Activated CD4-positive, CD25-positive, alpha-beta regulatory T cell treated with anti-CD3 and anti-CD28 coated beads, Interleukin-2, amount 50 U/mL, for 72 hours (primary cell): ENCODE results near the gene GLUL.
"Not testable (repeated sequence)": the region's sequence is repeated elsewhere in the genome, so short reads cannot be mapped to it uniquely, and the experiment has no call there.

Source experiments
- DNase-seq: peaks from one replicate; pipeline ENCODE4 v3.0.0; 2021

Gene GLUL

GRCh38 chr1:182392050-182393028 lies 749 bp upstream of the GLUL start:
- DNase-seq = no peak

- no peak for DNase-seq
These were observed 595 bp downstream of the GLUL start for GRCh38 chr1:182391028-182391361.

DNA sequence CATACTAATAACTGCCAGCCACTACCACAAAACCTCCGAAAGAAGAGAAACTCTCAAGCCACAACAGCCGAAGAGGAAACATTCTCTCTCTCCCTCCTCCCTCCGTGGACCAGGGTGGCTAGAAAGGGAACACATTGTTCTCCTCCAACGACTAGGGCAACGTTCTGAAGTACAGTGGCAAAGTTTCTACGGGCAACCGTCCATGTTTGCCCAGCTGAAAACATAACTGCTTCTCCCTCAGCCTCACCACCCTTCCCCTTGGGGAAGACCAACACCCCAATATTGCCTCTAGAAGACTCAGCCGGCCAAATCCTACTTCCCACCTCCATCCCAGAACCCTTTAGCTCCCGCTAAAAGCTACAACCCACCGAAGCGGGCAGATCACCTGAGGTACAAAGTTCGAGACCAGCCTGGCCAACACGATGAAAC lies 2.0 kb downstream of the GLUL start:
- DNase-seq = no peak

DNA sequence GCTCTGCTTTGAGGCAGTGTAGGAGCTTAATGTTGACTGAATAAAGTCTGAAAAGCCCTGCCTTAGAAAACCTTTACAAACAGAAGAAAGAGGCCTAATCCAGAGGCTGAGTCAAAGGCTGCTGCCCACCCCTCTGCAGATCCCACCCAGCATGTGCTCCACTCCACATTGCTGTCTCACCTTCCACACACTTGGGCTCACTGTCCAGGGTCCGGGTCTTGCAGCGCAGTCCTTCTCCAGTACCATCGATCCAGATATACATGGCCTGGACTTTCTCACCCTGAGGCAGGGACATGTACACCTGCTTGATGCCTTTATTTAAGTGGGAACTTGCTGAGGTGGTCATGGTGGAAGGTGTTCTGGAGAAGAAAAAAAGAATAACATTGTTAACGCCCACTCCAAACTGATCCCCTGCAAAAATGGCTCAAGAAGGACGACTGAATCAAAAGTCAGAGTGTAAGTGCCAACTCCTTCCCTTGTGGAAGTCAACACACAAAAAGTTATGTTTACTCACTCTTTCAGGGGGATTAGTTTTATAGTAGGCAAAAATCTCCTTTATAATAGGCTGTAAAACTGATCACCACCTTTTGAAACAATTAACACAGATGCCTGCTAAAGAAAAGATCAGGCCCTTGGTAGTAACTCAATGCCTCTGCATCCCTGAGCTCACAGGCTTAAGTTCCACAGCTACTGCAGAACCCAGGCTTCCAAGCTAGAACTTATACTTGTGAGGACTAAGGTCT lies 3.0 kb downstream of the GLUL start:
- no peak for DNase-seq

GRCh38 chr1:182387566-182387965 lies 4.0 kb downstream of the GLUL start:
- no peak for DNase-seq

DNA sequence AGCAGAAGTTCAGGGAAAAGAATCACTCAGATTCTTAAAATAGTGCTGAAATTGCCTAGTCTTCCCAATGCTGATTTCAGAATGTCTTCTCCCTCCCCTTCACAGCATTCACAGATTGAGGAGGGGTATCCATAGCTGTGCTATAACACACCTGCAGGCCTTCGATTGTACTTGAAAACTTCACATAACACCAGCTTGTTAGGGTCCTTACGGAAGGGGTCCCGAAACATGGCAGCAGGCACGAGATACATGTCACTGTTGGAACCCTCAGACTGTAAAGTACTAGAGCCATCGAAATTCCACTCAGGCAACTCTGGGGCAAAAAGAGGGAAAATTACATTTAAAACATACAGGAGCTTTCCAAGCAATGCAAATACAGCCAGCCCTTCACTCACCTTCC lies 4.6 kb downstream of the GLUL start:
- no peak for DNase-seq

DNA sequence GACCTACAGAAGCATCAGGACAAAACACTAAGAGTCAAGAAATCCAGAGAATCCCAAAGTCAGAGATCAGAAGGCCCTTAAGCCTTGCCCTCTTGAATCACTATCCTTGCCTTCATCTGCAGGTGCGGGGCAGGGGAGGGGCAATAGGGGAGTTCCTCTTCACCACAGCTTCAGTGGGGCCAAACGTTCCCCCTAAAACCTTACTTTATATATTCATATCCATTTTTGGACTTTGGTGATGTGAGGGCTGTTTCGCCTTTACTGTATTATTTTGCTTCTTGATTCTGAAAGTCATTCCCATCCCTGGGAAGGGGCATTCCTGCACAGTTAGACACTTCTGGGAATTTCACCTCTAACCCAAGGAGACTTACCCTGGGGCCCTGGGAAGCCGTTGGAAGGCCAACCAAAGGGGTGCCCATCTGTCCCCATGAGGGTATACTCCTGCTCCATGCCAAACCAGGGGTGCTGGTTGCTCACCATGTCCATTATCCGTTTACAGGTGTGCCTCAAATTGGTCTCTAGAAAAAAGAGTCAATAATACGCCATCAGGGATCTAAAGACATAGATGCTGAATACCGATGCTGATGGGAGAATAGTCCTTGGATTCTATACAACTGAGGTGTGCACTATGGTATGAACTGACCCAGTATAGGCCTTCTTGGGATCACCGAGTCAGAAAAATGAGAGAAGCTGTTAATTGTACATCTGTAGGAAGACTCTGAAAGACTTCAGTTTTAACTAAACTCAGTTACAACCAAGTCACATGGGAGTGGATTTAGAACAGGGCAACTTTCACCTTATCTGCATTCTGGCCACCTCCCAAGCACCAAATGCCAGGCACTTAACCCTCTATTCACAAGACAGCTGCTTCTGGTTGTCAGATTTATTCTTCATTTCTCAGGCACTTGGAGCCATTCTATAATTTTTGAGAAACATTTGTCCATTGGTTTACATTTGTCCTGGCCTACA lies 5.4 kb downstream of the GLUL start:
- no peak for DNase-seq

GRCh38 chr1:182384387-182384960 lies 7.1 kb downstream of the GLUL start:
- DNase-seq = no peak

DNA sequence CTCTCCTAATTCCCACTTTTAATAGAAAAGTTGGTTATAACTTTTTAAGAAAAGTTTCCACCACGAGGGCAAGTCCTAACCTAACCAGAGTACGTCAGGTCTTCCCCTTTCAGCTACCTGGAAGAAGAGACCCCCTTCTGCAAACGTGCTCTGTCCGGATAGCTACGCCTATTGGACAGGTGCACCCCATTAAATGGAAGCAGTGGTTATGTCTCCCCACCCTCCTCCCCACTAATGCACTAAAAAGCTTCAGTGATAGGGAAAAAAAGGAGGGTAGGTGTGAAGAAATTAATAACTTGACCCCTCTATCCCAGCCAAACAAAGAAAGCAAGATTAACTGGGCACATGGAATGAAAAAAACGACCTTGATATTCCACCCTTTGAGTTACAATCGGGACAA lies 7.7 kb downstream of the GLUL start:
- no peak for DNase-seq

DNA sequence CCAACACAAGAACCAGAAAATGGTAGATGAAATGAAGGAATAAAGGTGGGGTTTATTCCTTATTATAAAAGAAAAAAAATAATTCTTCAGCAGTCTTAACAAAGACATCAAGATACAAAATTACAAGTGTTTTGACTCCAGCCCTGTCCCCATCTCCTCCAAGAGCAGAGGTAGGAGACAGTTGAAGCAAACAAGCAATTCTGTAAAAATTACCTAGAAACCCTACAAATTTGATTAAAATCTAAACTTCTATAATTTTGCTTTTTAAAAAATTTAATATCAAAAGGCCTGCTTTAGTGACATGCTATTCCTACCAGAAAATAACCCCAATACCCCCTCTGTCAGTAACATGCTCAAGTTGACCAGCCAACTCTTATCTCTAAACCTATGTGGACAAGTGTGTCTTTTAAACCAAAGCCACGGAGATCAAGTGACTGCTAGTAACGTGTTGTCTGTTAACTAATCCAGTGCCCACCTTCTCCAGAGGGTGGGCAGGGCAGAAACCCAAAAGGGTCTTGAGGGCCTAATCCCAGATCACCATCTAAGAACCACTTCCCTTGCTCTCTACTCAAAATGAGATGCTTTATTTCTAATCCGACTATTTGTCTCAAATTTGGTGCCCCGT lies 8.4 kb downstream of the GLUL start:
- no peak for DNase-seq

DNA sequence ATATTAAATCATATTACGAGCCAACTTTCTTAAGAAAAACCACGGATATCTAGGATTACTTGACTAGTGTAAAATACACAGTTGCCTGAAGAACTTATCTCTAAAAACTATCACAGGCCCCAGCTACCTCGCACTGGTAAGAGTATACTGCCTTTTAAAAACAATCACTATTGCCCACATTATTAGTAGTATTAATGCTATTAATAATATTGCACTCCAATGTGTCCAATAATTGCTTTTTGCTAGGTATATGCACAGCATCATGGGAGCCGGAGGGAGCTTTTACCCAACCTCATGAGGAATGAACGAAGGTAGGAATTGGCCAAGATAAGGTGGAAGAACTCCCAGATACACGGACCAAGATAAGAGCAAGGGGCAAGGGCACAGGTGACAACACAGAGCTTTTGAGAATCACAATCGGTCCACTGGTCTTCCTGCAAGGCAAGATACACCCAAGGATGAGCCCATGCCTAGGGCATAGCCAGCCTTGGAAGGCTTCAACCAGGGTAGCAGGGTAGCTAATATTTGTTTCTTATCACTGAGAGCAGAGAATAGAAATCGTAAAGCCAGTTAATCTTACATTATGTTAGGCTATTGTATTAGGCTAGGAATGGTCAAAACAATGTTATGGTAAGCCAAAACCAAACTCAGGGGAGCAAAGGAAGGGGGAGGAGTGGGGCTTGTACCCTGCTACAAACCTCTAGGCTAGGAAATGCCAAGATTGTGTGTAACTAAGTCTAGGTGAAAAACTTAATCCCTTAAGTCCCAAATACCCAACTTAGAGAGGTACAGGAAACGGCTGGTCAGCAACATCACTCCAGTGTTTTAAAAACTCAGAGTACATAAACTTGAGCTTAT lies 9.4 kb downstream of the GLUL start:
- DNase-seq = no peak

- DNase-seq = no peak
These were observed 11.4 kb downstream of the GLUL start for GRCh38 chr1:182380199-182380598.

- not testable (repeated sequence) for DNase-seq
These were observed 11.8 kb downstream of the GLUL start for GRCh38 chr1:182379781-182380180.

DNA sequence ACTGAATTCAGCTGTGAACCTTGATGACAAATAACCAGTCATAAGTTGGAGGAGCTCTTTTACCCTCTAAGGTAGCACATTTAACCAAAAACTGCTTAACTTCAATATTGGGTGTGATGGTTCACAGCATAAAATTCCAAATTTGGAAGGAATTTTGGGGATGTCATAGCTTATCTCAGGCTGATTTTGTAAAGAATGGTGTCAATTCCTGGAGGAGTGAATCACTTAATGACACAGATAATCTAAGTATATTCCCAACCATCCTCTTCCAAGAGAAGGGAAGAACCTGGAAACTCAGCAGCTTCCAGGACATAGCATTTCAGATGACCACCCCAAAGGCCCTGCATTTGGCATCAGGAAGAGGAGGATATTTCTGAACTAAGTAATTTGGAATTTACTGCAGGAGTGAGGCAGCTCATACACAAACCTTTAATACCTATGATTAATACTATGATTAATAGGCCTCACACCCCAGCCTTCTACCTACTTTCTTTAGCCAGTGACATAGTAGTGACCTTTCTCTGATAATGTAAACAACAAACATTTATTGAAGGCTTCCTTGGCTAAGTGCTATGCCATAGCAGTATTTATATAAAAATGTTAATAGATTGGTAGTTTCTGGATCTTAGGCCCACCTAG lies 14.5 kb downstream of the GLUL start:
- DNase-seq = no peak

GRCh38 chr1:182374101-182374834 lies 17.3 kb downstream of the GLUL start:
- no peak for DNase-seq

- DNase-seq = no peak
These were observed 21.1 kb downstream of the GLUL start for GRCh38 chr1:182370532-182370931.

DNA sequence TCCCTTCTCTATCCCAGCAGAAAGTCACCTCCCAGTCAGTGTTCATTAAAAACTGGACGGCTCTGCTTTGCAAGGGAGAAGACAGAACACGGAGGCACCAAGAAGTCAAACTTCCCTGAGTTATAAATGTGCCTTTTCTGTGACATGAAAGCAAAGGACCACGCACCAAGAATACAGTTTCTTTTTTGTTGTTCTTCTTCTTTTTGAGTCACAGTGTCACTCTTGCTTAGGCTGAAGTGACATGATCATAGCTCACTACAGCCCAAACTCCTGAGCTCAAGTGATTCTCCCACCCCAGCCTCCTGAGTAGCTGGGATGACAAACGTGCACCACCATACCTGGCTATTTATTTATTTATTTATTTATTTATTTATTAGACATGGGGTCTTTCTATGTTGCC lies 22.7 kb downstream of the GLUL start:
- DNase-seq = no peak

- DNase-seq = no peak
These were observed 23.2 kb downstream of the GLUL start for GRCh38 chr1:182368358-182368757.

DNA sequence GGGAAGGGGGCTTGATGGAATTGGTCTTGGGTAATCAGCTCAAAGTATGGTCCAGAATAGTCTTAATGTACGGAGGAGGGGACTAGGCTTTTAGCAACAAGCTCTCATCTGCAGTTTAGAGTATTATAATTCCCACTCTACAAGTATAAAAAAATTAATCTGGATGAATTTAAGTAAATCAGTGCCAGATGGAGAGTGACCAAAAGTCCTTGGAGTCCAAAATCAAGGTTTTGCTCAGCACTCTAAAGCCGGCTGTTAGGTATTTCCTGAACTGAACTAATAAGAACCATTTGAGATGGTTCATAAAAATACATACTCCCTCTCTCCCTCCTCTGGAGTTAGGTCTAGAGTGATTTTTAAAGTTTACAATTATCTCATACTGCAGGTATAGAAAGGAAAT lies 23.7 kb downstream of the GLUL start:
- no peak for DNase-seq

- DNase-seq = no peak
These were observed 25.0 kb downstream of the GLUL start for GRCh38 chr1:182366596-182366995.
